ENCODE data around the gene DBH.
"Not testable (repeated sequence)": the region's sequence is repeated elsewhere in the genome, so short reads cannot be mapped to it uniquely, and the experiment has no call there.

The DBH gene

GRCh38 chr9:133626008-133626407, 10.2 kb upstream of the DBH start:
- DNase-seq (ENCODE audit: low read depth in 2 of 2), result not testable (repeated sequence)

GRCh38 chr9:133627341-133627740, 8.8 kb upstream of the DBH start:
- DNase-seq (ENCODE audit: low read depth in 2 of 2), result no peak

GRCh38 chr9:133628766-133629165, 7.4 kb upstream of the DBH start:
- no peak for DNase-seq (ENCODE audit: low read depth in 2 of 2)

GRCh38 chr9:133629221-133630110, 6.7 kb upstream of the DBH start:
- no peak for DNase-seq (ENCODE audit: low read depth in 2 of 2)

GRCh38 chr9:133631111-133631510, 5.1 kb upstream of the DBH start:
- DNase-seq (ENCODE audit: low read depth in 2 of 2), result no peak

- no peak for DNase-seq (ENCODE audit: low read depth in 2 of 2)
Measured at GRCh38 chr9:133632806-133633680, 3.1 kb upstream of the DBH start.

GRCh38 chr9:133633681-133634080, 2.5 kb upstream of the DBH start:
- DNase-seq (ENCODE audit: low read depth in 2 of 2), result no peak

- DNase-seq (ENCODE audit: low read depth in 2 of 2), result no peak
Measured at GRCh38 chr9:133634081-133634691, 2.0 kb upstream of the DBH start.

GRCh38 chr9:133635098-133635497, 1.1 kb upstream of the DBH start:
- no peak for DNase-seq (ENCODE audit: low read depth in 2 of 2)

GRCh38 chr9:133636902-133637301, 739 bp downstream of the DBH start:
- no peak for DNase-seq (ENCODE audit: low read depth in 2 of 2)

GRCh38 chr9:133637451-133638055, 1.4 kb downstream of the DBH start:
- DNase-seq (ENCODE audit: low read depth in 2 of 2), result no peak

GRCh38 chr9:133638076-133638475, 1.9 kb downstream of the DBH start:
- no peak for DNase-seq (ENCODE audit: low read depth in 2 of 2)

- no peak for DNase-seq (ENCODE audit: low read depth in 2 of 2)
Measured at GRCh38 chr9:133638711-133639110, 2.5 kb downstream of the DBH start.

GRCh38 chr9:133639613-133640012, 3.5 kb downstream of the DBH start:
- no peak for DNase-seq (ENCODE audit: low read depth in 2 of 2)

GRCh38 chr9:133640160-133640559, 4.0 kb downstream of the DBH start:
- DNase-seq (ENCODE audit: low read depth in 2 of 2), result no peak

GRCh38 chr9:133640580-133641395, 4.6 kb downstream of the DBH start:
- no peak for DNase-seq (ENCODE audit: low read depth in 2 of 2)

GRCh38 chr9:133641396-133641655, 5.2 kb downstream of the DBH start:
- DNase-seq (ENCODE audit: low read depth in 2 of 2), result no peak

- DNase-seq (ENCODE audit: low read depth in 2 of 2), result no peak
Measured at GRCh38 chr9:133641861-133642595, 5.9 kb downstream of the DBH start.

GRCh38 chr9:133642708-133643361, 6.7 kb downstream of the DBH start:
- no peak for DNase-seq (ENCODE audit: low read depth in 2 of 2)

- DNase-seq (ENCODE audit: low read depth in 2 of 2), result no peak
Measured at GRCh38 chr9:133643362-133643755, 7.2 kb downstream of the DBH start.
